Measurements from ENCODE around the gene CALHM1.

CALHM1 gene

GRCh38 chr10:103481974-103482531 is 23.4 kb upstream of the CALHM1 start:
- H3K27ac ChIP-seq (ENCODE audit: low read depth, low read length), result no peak overlapping the region
- no peaks in the 10 kb centered on the region for H3K27me3 ChIP-seq (ENCODE audit: control insufficient read depth, insufficient read depth, low read length)
- no peak overlapping the region for H3K4me3 ChIP-seq (ENCODE audit: low read depth, low read length)
- peaks cover 1% of the 10 kb centered on the region; the same call in 1 of the 2 replicates for H3K4me1 ChIP-seq (ENCODE audit: control insufficient read depth, insufficient read depth, low read length)
- no peak overlapping the region for H3K9ac ChIP-seq (ENCODE audit: low read depth, low read length)
- no peaks in the 10 kb centered on the region for H3K9me3 ChIP-seq (ENCODE audit: control insufficient read depth, insufficient read depth, low read length)
- no peaks in the 10 kb centered on the region for H3K36me3 ChIP-seq (ENCODE audit: control insufficient read depth, insufficient read depth, low read length)

DNA sequence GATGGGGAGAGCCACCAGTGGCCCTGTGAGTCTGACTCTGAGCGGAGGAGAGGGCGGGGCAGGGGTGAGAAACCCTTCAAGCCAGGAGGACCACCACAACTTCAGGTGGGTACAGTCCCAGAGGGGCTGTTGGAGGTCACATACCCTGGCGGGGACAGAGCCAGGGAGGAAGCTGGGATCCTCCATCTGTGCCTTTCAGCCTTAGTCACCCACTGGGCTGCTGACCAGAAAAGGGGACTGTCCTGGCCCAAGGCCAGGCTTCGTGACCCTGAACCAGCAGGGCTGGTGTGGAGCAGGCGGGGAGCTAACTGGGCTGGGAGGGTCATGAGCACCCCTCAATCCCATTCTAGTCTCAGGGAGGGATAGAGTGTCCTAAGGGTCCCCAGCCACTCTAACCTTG is 21.8 kb upstream of the CALHM1 start:
- no peak overlapping the region for H3K9ac ChIP-seq (ENCODE audit: low read depth, low read length)

DNA sequence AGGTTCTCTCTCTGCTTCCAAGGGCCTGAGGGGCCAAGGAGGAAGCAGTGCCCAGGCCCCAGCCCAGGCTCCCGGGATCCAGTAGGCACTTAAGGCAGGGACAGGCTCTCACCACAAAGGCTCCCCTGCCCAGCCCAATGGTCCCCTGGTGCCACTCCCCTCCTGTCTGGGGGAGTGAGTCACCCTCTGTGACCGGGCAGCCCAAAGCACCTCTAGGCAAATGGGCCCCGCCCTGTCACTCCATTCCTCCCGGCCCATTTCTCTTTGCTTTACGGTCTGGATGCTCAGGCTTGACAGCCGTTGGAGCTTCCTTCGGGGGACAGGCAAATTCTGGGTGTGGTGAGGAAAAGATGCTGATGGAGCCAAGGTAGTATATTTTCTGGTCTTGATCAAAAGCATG is 20.4 kb upstream of the CALHM1 start, which contains the start of gene CALHM3:
Gene CALHM3 (minus strand): TSS at position 106 of the 400 bp plus-strand sequence. CDS start 208 bp downstream, outside the sequence.
- Histone ChIP-seq H3K27ac (ENCODE audit: low read depth, low read length) (no peak within 1 kb of the TSS), H3K4me1 (ENCODE audit: control insufficient read depth, insufficient read depth, low read length) (peaks cover 10% of the 10 kb centered on the region), H3K9me3 (ENCODE audit: control insufficient read depth, insufficient read depth, low read length) (no peaks in the 10 kb centered on the region), H3K27me3 (ENCODE audit: control insufficient read depth, insufficient read depth, low read length) (no peaks in the 10 kb centered on the region), H3K9ac (ENCODE audit: low read depth, low read length) (no peak within 1 kb of the TSS), H3K4me3 (ENCODE audit: low read depth, low read length) (no peak within 1 kb of the TSS), H3K36me3 (ENCODE audit: control insufficient read depth, insufficient read depth, low read length) (no peaks in the 10 kb centered on the region)

More for the DNA sequence above, 21.8 kb upstream of the CALHM1 start:
- Histone ChIP-seq H3K27me3 (ENCODE audit: control insufficient read depth, insufficient read depth, low read length) (no peaks in the 10 kb centered on the region), H3K36me3 (ENCODE audit: control insufficient read depth, insufficient read depth, low read length) (no peaks in the 10 kb centered on the region), H3K27ac (ENCODE audit: low read depth, low read length) (no peak overlapping the region), H3K9me3 (ENCODE audit: control insufficient read depth, insufficient read depth, low read length) (no peaks in the 10 kb centered on the region), H3K4me1 (ENCODE audit: control insufficient read depth, insufficient read depth, low read length) (peaks cover 10% of the 10 kb centered on the region), H3K4me3 (ENCODE audit: low read depth, low read length) (no peak overlapping the region)

DNA sequence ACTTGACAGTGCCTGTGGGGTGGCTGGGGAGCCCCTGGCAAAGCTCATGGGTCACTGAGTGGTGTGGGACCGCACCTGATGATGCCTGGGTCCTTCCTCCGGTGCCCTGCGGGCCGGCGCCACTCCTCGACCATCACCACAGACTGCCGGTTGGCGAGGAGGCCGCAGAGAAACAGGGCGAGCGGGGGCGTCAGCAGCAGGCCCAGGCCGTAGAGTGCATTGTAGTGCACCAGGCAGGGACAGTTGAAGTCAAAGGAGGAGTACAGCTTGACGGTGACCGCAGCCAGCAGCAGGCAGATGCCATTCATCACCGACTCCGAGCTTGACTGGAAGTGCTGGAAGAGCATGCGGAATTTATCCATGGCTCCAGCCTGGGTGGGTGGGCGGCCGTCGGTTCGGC is 20.0 kb upstream of the CALHM1 start:
- Histone ChIP-seq H3K4me1 (ENCODE audit: control insufficient read depth, insufficient read depth, low read length) (peaks cover 10% of the 10 kb centered on the region), H3K27ac (ENCODE audit: low read depth, low read length) (no peak overlapping the region), H3K4me3 (ENCODE audit: low read depth, low read length) (no peak overlapping the region), H3K36me3 (ENCODE audit: control insufficient read depth, insufficient read depth, low read length) (no peaks in the 10 kb centered on the region), H3K9me3 (ENCODE audit: control insufficient read depth, insufficient read depth, low read length) (no peaks in the 10 kb centered on the region), H3K9ac (ENCODE audit: low read depth, low read length) (no peak overlapping the region), H3K27me3 (ENCODE audit: control insufficient read depth, insufficient read depth, low read length) (no peaks in the 10 kb centered on the region)

DNA sequence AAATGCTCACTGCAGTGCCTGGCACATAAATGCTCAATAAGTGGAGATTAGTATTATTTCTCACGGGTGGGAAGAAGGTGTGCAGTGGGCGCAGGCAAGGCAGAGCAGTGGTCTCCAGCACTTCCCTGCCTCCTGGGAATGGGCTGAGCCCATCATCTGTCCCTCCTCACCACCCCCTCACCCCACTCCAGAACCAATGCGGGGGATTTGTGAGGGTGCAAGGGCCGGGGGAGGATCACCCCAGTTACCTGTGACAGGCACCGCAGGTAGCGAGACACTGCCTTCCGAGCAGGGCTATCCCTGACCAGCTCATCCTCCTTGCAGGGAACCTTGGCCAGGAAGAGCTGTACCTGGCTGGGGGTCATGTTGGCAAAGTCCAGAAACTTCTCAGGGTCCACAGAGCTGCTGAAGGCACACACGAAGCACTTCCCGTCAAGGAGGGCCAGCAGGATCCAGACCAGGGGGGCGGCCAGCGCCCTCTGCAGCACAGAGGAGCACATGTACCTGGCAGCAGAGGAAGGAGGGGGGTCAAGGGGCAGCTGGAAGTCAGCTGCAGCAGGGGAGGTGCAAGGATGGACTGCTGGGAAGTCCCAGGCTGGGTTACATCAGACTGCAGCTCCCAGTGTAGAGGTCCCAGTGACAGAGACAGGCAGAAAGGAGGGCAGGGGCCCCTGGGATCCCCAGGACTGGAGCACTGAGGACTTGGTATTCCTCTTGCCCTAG is 17.5 kb upstream of the CALHM1 start:
- Histone ChIP-seq H3K9me3 (ENCODE audit: control insufficient read depth, insufficient read depth, low read length) (no peaks in the 10 kb centered on the region), H3K4me1 (ENCODE audit: control insufficient read depth, insufficient read depth, low read length) (peaks cover 18% of the 10 kb centered on the region), H3K4me3 (ENCODE audit: low read depth, low read length) (no peak overlapping the region), H3K9ac (ENCODE audit: low read depth, low read length) (no peak overlapping the region), H3K27me3 (ENCODE audit: control insufficient read depth, insufficient read depth, low read length) (no peaks in the 10 kb centered on the region), H3K27ac (ENCODE audit: low read depth, low read length) (no peak overlapping the region), H3K36me3 (ENCODE audit: control insufficient read depth, insufficient read depth, low read length) (no peaks in the 10 kb centered on the region)

DNA sequence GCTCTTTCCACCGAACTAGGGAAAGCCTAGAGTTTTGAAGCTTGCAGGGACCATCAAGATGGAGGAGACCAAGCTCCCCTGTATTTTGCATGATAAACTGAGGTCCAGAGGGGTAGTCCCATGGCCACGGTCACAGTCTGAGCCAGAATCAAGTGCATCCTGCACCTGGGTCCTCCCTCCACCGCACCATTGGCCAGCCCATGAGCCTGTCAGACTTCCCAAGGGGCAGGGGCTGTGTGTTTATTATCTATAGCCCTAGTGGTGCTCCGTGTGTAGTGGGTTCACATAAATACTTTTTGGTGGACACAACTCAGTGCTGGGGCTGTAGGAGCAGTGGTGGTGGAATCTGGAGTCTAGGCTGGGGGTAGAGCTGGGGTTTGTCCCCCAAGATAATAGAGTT is 16.7 kb upstream of the CALHM1 start:
- H3K9me3 ChIP-seq (ENCODE audit: control insufficient read depth, insufficient read depth, low read length), result no peaks in the 10 kb centered on the region
- H3K4me1 ChIP-seq (ENCODE audit: control insufficient read depth, insufficient read depth, low read length), result peaks cover 23% of the 10 kb centered on the region
- H3K36me3 ChIP-seq (ENCODE audit: control insufficient read depth, insufficient read depth, low read length), result no peaks in the 10 kb centered on the region
- no peaks in the 10 kb centered on the region for H3K27me3 ChIP-seq (ENCODE audit: control insufficient read depth, insufficient read depth, low read length)
- no peak overlapping the region for H3K27ac ChIP-seq (ENCODE audit: low read depth, low read length)
- H3K4me3 ChIP-seq (ENCODE audit: low read depth, low read length), result no peak overlapping the region
- no peak overlapping the region for H3K9ac ChIP-seq (ENCODE audit: low read depth, low read length)

GRCh38 chr10:103474077-103474476 is 15.4 kb upstream of the CALHM1 start:
- no peaks in the 10 kb centered on the region for H3K9me3 ChIP-seq (ENCODE audit: control insufficient read depth, insufficient read depth, low read length)
- no peak overlapping the region for H3K4me3 ChIP-seq (ENCODE audit: low read depth, low read length)
- H3K27ac ChIP-seq (ENCODE audit: low read depth, low read length), result no peak overlapping the region
- H3K36me3 ChIP-seq (ENCODE audit: control insufficient read depth, insufficient read depth, low read length), result no peaks in the 10 kb centered on the region
- H3K4me1 ChIP-seq (ENCODE audit: control insufficient read depth, insufficient read depth, low read length), result peaks cover 23% of the 10 kb centered on the region
- H3K9ac ChIP-seq (ENCODE audit: low read depth, low read length), result no peak overlapping the region
- H3K27me3 ChIP-seq (ENCODE audit: control insufficient read depth, insufficient read depth, low read length), result no peaks in the 10 kb centered on the region

DNA sequence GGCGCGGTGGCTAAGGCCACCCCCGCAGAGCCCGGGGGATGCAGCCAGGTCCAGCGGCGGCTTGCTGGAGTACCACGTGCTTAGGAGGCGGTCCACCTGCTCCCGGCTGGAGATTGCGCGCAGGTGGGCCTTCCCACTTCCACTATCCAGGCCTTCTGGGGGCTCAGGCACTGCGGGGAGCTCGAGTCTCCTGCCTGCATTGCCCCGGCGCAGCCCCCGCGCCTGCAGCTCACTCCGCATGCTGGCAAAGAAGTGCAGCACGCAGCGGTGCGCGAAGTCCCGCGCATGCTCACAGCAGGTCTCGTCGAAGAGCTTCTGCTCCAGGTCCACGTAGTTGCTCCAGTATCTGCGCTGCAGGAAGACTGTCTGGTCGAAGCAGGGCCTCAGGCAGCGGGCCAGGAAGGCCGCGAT is 14.6 kb upstream of the CALHM1 start:
- H3K9me3 ChIP-seq (ENCODE audit: control insufficient read depth, insufficient read depth, low read length), result no peaks in the 10 kb centered on the region
- H3K36me3 ChIP-seq (ENCODE audit: control insufficient read depth, insufficient read depth, low read length), result no peaks in the 10 kb centered on the region
- peaks cover 23% of the 10 kb centered on the region for H3K4me1 ChIP-seq (ENCODE audit: control insufficient read depth, insufficient read depth, low read length)
- H3K9ac ChIP-seq (ENCODE audit: low read depth, low read length), result no peak overlapping the region
- no peak overlapping the region for H3K4me3 ChIP-seq (ENCODE audit: low read depth, low read length)
- H3K27ac ChIP-seq (ENCODE audit: low read depth, low read length), result no peak overlapping the region
- no peaks in the 10 kb centered on the region for H3K27me3 ChIP-seq (ENCODE audit: control insufficient read depth, insufficient read depth, low read length)

- Histone ChIP-seq H3K4me1 (ENCODE audit: control insufficient read depth, insufficient read depth, low read length) (peaks cover 22% of the 10 kb centered on the region), H3K27me3 (ENCODE audit: control insufficient read depth, insufficient read depth, low read length) (no peaks in the 10 kb centered on the region), H3K9me3 (ENCODE audit: control insufficient read depth, insufficient read depth, low read length) (no peaks in the 10 kb centered on the region), H3K9ac (ENCODE audit: low read depth, low read length) (no peak overlapping the region), H3K4me3 (ENCODE audit: low read depth, low read length) (no peak overlapping the region), H3K36me3 (ENCODE audit: control insufficient read depth, insufficient read depth, low read length) (no peaks in the 10 kb centered on the region), H3K27ac (ENCODE audit: low read depth, low read length) (no peak overlapping the region)
Observed at GRCh38 chr10:103472005-103472404, 13.3 kb upstream of the CALHM1 start.

DNA sequence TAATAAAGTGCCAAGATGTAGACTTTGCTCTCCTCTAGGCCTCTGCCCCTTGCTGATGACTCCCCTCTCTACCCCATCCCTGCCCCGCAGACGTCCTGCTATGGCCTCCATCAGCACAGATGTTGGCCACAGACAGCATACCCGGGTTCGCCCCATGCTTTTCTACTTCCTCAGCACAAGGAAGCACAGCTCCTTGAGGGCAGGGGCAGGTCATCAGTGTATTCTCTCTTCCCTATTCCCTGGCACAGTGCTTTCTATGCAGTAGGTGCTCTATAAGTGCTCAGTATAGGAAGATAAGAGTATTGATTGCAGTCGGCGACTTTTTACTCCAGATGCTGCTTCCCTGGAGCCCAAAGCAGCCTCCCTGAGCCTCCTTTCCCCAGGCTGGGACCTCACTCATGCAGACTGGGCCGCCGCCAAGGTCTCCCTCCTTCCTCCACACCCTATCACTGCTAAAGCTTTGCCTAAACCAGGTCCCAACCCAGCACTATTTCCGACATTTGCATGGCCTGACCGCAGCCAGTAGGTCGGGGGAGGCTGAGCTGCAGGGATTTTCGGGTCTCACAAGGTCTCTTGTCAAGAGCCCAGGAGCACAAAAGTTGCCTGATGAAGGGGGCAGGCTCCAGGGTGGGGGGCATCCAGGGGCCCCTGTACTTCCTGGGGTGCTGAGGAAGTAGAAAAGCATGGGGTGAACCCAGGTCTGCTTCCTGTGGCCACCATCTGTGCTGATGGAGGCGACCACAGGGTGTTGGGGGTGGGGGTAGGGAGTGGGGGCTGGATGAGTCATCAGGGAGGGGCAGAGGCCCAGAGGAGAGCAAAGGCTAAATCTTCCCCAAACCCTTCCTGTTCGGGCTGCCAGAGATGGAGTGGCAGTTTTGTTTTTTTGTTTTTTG is 12.3 kb upstream of the CALHM1 start:
- H3K4me1 ChIP-seq (ENCODE audit: control insufficient read depth, insufficient read depth, low read length), result peaks cover 14% of the 10 kb centered on the region
- peak overlapping the region; percentile 54 for H3K27ac ChIP-seq (ENCODE audit: low read depth, low read length)
- H3K4me3 ChIP-seq (ENCODE audit: low read depth, low read length), result no peak overlapping the region
- no peaks in the 10 kb centered on the region for H3K27me3 ChIP-seq (ENCODE audit: control insufficient read depth, insufficient read depth, low read length)
- H3K9ac ChIP-seq (ENCODE audit: low read depth, low read length), result no peak overlapping the region
- no peaks in the 10 kb centered on the region for H3K9me3 ChIP-seq (ENCODE audit: control insufficient read depth, insufficient read depth, low read length)
- H3K36me3 ChIP-seq (ENCODE audit: control insufficient read depth, insufficient read depth, low read length), result no peaks in the 10 kb centered on the region

DNA sequence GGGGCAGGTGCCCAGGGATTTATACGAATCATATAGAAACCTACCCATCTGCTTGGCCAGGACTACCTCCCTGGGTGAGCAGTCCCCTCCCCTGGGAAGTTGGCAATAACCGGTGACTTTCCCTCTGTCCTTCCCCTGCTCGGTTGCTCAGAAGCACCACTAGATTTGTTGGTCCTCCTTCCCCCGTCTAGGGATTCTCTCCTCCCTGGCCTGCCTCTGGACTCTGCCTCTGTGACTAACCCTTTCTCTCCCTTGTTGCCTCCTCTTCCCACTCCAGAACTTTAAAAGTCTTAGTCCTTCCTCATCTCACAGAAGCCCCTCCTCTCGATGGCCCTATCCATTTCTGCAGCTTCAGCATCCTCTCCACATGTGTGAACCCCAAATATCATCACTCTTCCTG is 10.5 kb upstream of the CALHM1 start:
- Histone ChIP-seq H3K9me3 (ENCODE audit: control insufficient read depth, insufficient read depth, low read length) (no peaks in the 10 kb centered on the region), H3K27ac (ENCODE audit: low read depth, low read length) (no peak overlapping the region), H3K36me3 (ENCODE audit: control insufficient read depth, insufficient read depth, low read length) (no peaks in the 10 kb centered on the region), H3K9ac (ENCODE audit: low read depth, low read length) (no peak overlapping the region), H3K4me1 (ENCODE audit: control insufficient read depth, insufficient read depth, low read length) (peaks cover 13% of the 10 kb centered on the region), H3K4me3 (ENCODE audit: low read depth, low read length) (no peak overlapping the region), H3K27me3 (ENCODE audit: control insufficient read depth, insufficient read depth, low read length) (no peaks in the 10 kb centered on the region)

Data from HUES48 (cell line).